ENCODE measurements around the gene TAT.
"Not testable (repeated sequence)": the region's sequence is repeated elsewhere in the genome, so short reads cannot be mapped to it uniquely, and the experiment has no call there.

TAT gene

GRCh38 chr16:71576971-71577370 is at the start of gene TAT:
Gene TAT, minus strand, starts transcription at chr16:71577092. Its CDS starts 677 bp downstream, at chr16:71576415.
- no peak for DNase-seq (ENCODE audit: low spot score)

GRCh38 chr16:71626018-71626857 is 49.3 kb upstream of the TAT start, which contains the start of gene MARVELD3:
Gene MARVELD3, plus strand, starts transcription at chr16:71626184. Its CDS starts 46 bp downstream, at chr16:71626230.
- no peak for DNase-seq (ENCODE audit: low spot score)

- DNase-seq (ENCODE audit: low spot score), result no peak
These were observed 48.4 kb upstream of the TAT start for GRCh38 chr16:71625113-71625850.

GRCh38 chr16:71623597-71623996 is 46.7 kb upstream of the TAT start:
- no peak for DNase-seq (ENCODE audit: low spot score)

GRCh38 chr16:71622088-71622487 is 45.2 kb upstream of the TAT start:
- DNase-seq (ENCODE audit: low spot score), result no peak

- DNase-seq (ENCODE audit: low spot score), result no peak
These were observed 41.5 kb upstream of the TAT start for GRCh38 chr16:71618429-71618828.

- DNase-seq (ENCODE audit: low spot score), result not testable (repeated sequence)
These were observed 38.1 kb upstream of the TAT start for GRCh38 chr16:71614956-71615355.

GRCh38 chr16:71610936-71611871 is 34.3 kb upstream of the TAT start:
- peak; percentile 43 for DNase-seq (ENCODE audit: low spot score)

GRCh38 chr16:71610447-71610846 is 33.6 kb upstream of the TAT start:
- no peak for DNase-seq (ENCODE audit: low spot score)

GRCh38 chr16:71609066-71609465 is 32.2 kb upstream of the TAT start:
- no peak for DNase-seq (ENCODE audit: low spot score)

- DNase-seq (ENCODE audit: low spot score), result no peak
These were observed 23.9 kb upstream of the TAT start for GRCh38 chr16:71600822-71601221.

GRCh38 chr16:71598426-71598825 is 21.5 kb upstream of the TAT start:
- not testable (repeated sequence) for DNase-seq (ENCODE audit: low spot score)

- not testable (repeated sequence) for DNase-seq (ENCODE audit: low spot score)
These were observed 18.5 kb upstream of the TAT start for GRCh38 chr16:71595340-71595826.

- DNase-seq (ENCODE audit: low spot score), result no peak
These were observed 17.2 kb upstream of the TAT start for GRCh38 chr16:71594000-71594646.

- DNase-seq (ENCODE audit: low spot score), result no peak
These were observed 16.4 kb upstream of the TAT start for GRCh38 chr16:71593048-71593999.

GRCh38 chr16:71591917-71592316 is 15.0 kb upstream of the TAT start:
- no peak for DNase-seq (ENCODE audit: low spot score)

- no peak for DNase-seq (ENCODE audit: low spot score)
These were observed 13.7 kb upstream of the TAT start for GRCh38 chr16:71590584-71590983.

GRCh38 chr16:71590071-71590470 is 13.2 kb upstream of the TAT start:
- DNase-seq (ENCODE audit: low spot score), result not testable (repeated sequence)

- not testable (repeated sequence) for DNase-seq (ENCODE audit: low spot score)
These were observed 12.4 kb upstream of the TAT start for GRCh38 chr16:71589334-71589733.

- no peak for DNase-seq (ENCODE audit: low spot score)
These were observed 8.4 kb upstream of the TAT start for GRCh38 chr16:71585318-71585703.
